ENCODE measurements around the gene ITGB1. TPM values are rescaled to one million over a fixed set of nuclear protein-coding genes. Genes with fewer than 3 reads are reported as not detected.

Gene ITGB1
- total RNA-seq, 1 experiment from 2014 or later = 421 TPM

DNA sequence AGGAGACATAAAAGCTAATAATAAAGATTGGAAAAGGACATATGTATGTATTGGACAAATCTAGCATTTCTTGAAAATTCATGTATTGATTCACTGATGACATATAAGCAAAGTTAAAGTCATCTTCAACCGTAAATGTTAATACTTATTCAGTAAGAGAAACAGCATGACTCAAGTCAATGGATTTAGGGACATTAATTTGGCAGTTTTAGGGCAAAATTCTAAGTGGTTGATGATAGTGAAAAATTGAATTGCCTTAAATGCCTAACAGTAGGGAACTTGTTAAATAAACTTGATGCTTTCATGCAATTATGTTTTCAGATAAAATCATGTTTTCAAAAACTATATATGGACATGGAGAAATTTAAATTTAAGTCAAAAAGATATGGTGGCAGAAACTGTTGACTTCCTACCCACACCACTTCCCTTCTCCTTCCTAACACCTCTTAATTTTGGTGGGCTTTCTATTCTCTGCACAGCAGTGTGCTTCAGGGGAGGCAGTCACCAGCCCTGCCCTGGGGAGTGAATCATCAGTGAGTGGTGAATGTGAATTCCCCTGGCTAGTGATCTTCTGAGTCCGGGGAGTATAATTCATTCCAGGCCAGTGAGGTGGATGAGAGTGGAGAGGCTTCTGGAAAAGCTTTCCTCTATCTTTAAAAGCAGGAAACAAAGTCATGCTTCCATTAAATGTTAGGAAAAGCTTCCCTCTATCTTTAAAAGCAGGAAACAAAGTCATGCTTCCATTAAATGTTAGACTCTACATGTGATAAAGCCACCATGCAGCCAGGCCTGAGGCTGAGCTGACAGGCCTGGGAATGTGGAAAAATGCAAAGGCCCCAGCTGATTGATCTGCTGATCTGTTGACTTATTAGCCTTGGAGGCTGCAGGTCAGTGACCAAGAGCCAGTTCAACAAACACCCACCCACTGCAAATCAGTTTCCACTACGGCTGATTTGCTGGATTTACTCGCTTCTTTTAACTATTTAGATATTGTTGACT is 25.2 kb upstream of the ITGB1 start:
- no TSS peak for BruUV-seq (replicated peaks)
- Histone ChIP-seq H3K4me3 (no peak overlapping the region), H3K79me2 (ENCODE audit: low read depth) (peaks cover 9% of the 10 kb centered on the region), H4K20me1 (ENCODE audit: insufficient read depth) (no peaks in the 10 kb centered on the region), H2AFZ (no peak overlapping the region), H3F3A (ENCODE audit: insufficient read depth, low read depth) (peaks cover 65% of the 10 kb centered on the region), H3K4me1 (replicated peaks; ENCODE audit: insufficient read depth) (peaks cover 69% of the 10 kb centered on the region), H3K27me3 (ENCODE audit: insufficient read depth, low read depth) (no peaks in the 10 kb centered on the region), H3K9me2 (ENCODE audit: insufficient read depth) (no peaks in the 10 kb centered on the region), H3K27ac (peak overlapping the region; percentile 98), H3K4me2 (peak overlapping the region; percentile 90), H3K9me3 (ENCODE audit: insufficient read depth, low read depth) (no peaks in the 10 kb centered on the region), H3K36me3 (ENCODE audit: low read depth) (no peaks in the 10 kb centered on the region)
- ChIA-PET CTCF (interaction anchor here (0.7 kb wide), 1 partner anchor 847 kb away, joined by 3 read pairs; no protein-coding TSS in a partner anchor), POLR2A (ENCODE audit: unreplicated experiment) (interaction anchor here (0.6 kb wide), 1 partner anchor 22 kb away, joined by 5 read pairs; no protein-coding TSS in a partner anchor)
- intact Hi-C loops (cut with micrococcal nuclease; ENCODE audit: unreplicated experiment) = no loop called here
- TF ChIP-seq EZH2 (IDR thresholded peaks at IDR 0.05; ENCODE audit: low read depth) = no peak
- TF ChIP-seq, protein P1, sequence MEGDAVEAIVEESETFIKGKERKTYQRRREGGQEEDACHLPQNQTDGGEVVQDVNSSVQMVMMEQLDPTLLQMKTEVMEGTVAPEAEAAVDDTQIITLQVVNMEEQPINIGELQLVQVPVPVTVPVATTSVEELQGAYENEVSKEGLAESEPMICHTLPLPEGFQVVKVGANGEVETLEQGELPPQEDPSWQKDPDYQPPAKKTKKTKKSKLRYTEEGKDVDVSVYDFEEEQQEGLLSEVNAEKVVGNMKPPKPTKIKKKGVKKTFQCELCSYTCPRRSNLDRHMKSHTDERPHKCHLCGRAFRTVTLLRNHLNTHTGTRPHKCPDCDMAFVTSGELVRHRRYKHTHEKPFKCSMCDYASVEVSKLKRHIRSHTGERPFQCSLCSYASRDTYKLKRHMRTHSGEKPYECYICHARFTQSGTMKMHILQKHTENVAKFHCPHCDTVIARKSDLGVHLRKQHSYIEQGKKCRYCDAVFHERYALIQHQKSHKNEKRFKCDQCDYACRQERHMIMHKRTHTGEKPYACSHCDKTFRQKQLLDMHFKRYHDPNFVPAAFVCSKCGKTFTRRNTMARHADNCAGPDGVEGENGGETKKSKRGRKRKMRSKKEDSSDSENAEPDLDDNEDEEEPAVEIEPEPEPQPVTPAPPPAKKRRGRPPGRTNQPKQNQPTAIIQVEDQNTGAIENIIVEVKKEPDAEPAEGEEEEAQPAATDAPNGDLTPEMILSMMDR (conservative IDR thresholded peaks at IDR 0.05) = no peak
- DNase-seq = peak in 1 of 2 experiments; percentile 75

DNA sequence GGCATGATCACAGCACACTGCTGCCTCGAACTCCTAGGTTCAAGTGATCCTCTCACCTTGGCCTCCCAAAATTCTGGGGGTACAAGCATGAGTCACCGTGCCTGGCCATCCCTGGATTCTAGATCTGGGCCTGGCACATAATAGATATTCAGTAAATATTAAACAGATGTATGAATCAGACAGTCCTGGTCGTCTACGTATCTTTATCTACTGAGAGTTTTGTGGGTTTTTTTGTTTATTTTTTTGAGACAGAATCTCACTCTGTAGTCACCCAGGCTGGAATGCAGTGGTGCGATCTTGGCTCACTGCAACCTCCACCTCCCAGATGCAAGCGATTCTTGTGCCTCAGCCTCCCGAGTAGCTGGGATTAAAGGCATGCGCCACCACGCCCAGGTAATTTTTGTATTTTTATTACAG is 24.3 kb upstream of the ITGB1 start:
- Histone ChIP-seq H3F3A (ENCODE audit: insufficient read depth, low read depth) (peaks cover 65% of the 10 kb centered on the region), H3K9me2 (ENCODE audit: insufficient read depth) (no peaks in the 10 kb centered on the region), H3K4me3 (peak overlapping the region; percentile 60; the same call in 1 of the 2 replicates), H3K27me3 (ENCODE audit: insufficient read depth, low read depth) (no peaks in the 10 kb centered on the region), H2AFZ (no peak overlapping the region), H4K20me1 (ENCODE audit: insufficient read depth) (no peaks in the 10 kb centered on the region), H3K9me3 (ENCODE audit: insufficient read depth, low read depth) (no peaks in the 10 kb centered on the region), H3K4me2 (peak overlapping the region; percentile 90), H3K36me3 (ENCODE audit: low read depth) (no peaks in the 10 kb centered on the region), H3K79me2 (ENCODE audit: low read depth) (peaks cover 9% of the 10 kb centered on the region), H3K4me1 (replicated peaks; ENCODE audit: insufficient read depth) (peaks cover 69% of the 10 kb centered on the region), H3K27ac (peak overlapping the region; percentile 98)
- BruUV-seq (replicated peaks) = no TSS peak
- POLR2A ChIA-PET (ENCODE audit: unreplicated experiment) = interaction anchor here (0.7 to 2.3 kb wide), 5 partner anchors 20 to 27 kb away, joined by 5 to 13 read pairs (median 5); no protein-coding TSS in a partner anchor
- intact Hi-C loops (cut with micrococcal nuclease; ENCODE audit: unreplicated experiment) = no loop called here
- CTCF ChIA-PET = interaction anchor here (0.6 to 0.7 kb wide), 2 partner anchors 630 to 847 kb away, joined by 3 read pairs; no protein-coding TSS in a partner anchor
- TF ChIP-seq, protein P1 (conservative IDR thresholded peaks at IDR 0.05) = no peak
- no peak for TF ChIP-seq EZH2 (IDR thresholded peaks at IDR 0.05; ENCODE audit: low read depth)
- peak in 1 of 2 experiments; percentile 67 for DNase-seq

GRCh38 chr10:32981760-32982159 is 23.7 kb upstream of the ITGB1 start:
- Histone ChIP-seq H3K27ac (peak overlapping the region; percentile 98), H3K79me2 (ENCODE audit: low read depth) (peaks cover 9% of the 10 kb centered on the region), H3K9me2 (ENCODE audit: insufficient read depth) (no peaks in the 10 kb centered on the region), H3F3A (ENCODE audit: insufficient read depth, low read depth) (peaks cover 65% of the 10 kb centered on the region), H3K27me3 (ENCODE audit: insufficient read depth, low read depth) (no peaks in the 10 kb centered on the region), H3K4me1 (replicated peaks; ENCODE audit: insufficient read depth) (peaks cover 67% of the 10 kb centered on the region), H3K9me3 (ENCODE audit: insufficient read depth, low read depth) (no peaks in the 10 kb centered on the region), H4K20me1 (ENCODE audit: insufficient read depth) (no peaks in the 10 kb centered on the region), H3K4me2 (peak overlapping the region; percentile 90), H3K36me3 (ENCODE audit: low read depth) (no peaks in the 10 kb centered on the region), H2AFZ (no peak overlapping the region), H3K4me3 (peak overlapping the region; percentile 60; the same call in 1 of the 2 replicates)
- intact Hi-C loops (cut with micrococcal nuclease; ENCODE audit: unreplicated experiment) = no loop called here
- peak in 1 of 2 experiments; percentile 84 for DNase-seq
- TF ChIP-seq, protein P1 (conservative IDR thresholded peaks at IDR 0.05) = no peak
- TF ChIP-seq EZH2 (IDR thresholded peaks at IDR 0.05; ENCODE audit: low read depth) = no peak
- ChIA-PET CTCF (interaction anchor here (0.6 kb wide), 1 partner anchor 629 kb away, joined by 3 read pairs; no protein-coding TSS in a partner anchor), POLR2A (ENCODE audit: unreplicated experiment) (interaction anchor here (0.5 to 2.3 kb wide), 6 partner anchors 20 to 769 kb away, joined by 5 to 13 read pairs (median 6); no protein-coding TSS in a partner anchor)
- BruUV-seq (replicated peaks) = no TSS peak
